ENCODE results near the gene TESK2.
"Not testable (repeated sequence)": the region's sequence is repeated elsewhere in the genome, so short reads cannot be mapped to it uniquely, and the experiment has no call there.

The TESK2 gene

GRCh38 chr1:45467353-45467752 lies 23.6 kb downstream of the TESK2 start:
- not testable (repeated sequence) for DNase-seq

GRCh38 chr1:45465277-45465676 lies 25.7 kb downstream of the TESK2 start:
- DNase-seq: no peak

GRCh38 chr1:45458894-45459293 lies 32.1 kb downstream of the TESK2 start:
- DNase-seq: no peak

GRCh38 chr1:45456531-45456930 lies 34.4 kb downstream of the TESK2 start:
- DNase-seq: no peak

GRCh38 chr1:45455162-45455561 lies 35.8 kb downstream of the TESK2 start:
- DNase-seq: no peak

- DNase-seq: no peak
Observed at GRCh38 chr1:45454464-45454863, 36.5 kb downstream of the TESK2 start.

- DNase-seq: no peak
Observed at GRCh38 chr1:45452503-45452902, 38.5 kb downstream of the TESK2 start.

GRCh38 chr1:45448357-45448756 lies 42.6 kb downstream of the TESK2 start:
- no peak for DNase-seq

GRCh38 chr1:45446950-45447672 lies 43.9 kb downstream of the TESK2 start:
- DNase-seq: no peak

GRCh38 chr1:45446530-45446929 lies 44.4 kb downstream of the TESK2 start:
- no peak for DNase-seq

- DNase-seq: no peak
Observed at GRCh38 chr1:45444609-45445131, 46.3 kb downstream of the TESK2 start.

GRCh38 chr1:45443580-45444446 lies 47.1 kb downstream of the TESK2 start:
- no peak for DNase-seq

GRCh38 chr1:45442272-45442671 lies 48.7 kb downstream of the TESK2 start:
- DNase-seq: no peak

GRCh38 chr1:45437323-45437722 lies 53.6 kb downstream of the TESK2 start:
- DNase-seq: no peak

GRCh38 chr1:45430490-45430889 lies 60.5 kb downstream of the TESK2 start:
- no peak for DNase-seq

GRCh38 chr1:45429561-45430159 lies 61.3 kb downstream of the TESK2 start:
- no peak for DNase-seq

GRCh38 chr1:45423906-45424678 lies 66.9 kb downstream of the TESK2 start:
- no peak for DNase-seq

- no peak for DNase-seq
Observed at GRCh38 chr1:45421935-45422334, 69.0 kb downstream of the TESK2 start.

- DNase-seq: no peak
Observed at GRCh38 chr1:45414746-45415145, 76.2 kb downstream of the TESK2 start.

- DNase-seq: no peak
Observed at GRCh38 chr1:45412899-45413298, 78.1 kb downstream of the TESK2 start.

GRCh38 chr1:45411510-45411899 lies 79.5 kb downstream of the TESK2 start:
- no peak for DNase-seq

GRCh38 chr1:45410850-45411509 lies 80.0 kb downstream of the TESK2 start:
- no peak for DNase-seq

All from NCI-H1092 treated with DMSO at 0.1 percent for 48 hours (cell line).